ENCODE data around the gene FCF1. TPM values are rescaled to one million over a fixed set of nuclear protein-coding genes. Genes with fewer than 3 reads are reported as not detected.

Gene FCF1
- total and polyA plus RNA-seq, 9 of the 15 experiments (the other 6 are each of a cell fraction or from before 2014, with no cell fraction given), result 6.8 to 91.9 (median 40.0) TPM

DNA sequence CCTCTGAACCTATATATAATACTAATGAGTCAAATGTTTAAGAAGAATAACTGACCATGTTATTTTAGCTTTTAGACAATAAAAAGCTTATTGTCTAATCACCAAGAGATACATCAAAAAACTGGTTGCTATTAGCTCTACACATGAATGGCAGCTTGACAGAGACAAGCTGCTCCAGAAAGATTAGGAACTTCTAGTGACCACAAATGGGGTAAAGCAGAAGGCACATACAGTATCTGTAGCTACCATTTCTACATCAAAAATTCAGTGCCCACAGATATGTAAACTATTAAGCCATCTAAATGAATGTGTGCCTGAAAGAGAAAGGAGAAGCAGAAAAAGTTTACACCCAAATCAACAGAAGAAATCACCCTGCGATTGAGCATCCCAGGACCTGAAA lies 2.5 kb upstream of the FCF1 start (continued):
- TF ChIP-seq MCM7 (IDR thresholded peaks at IDR 0.05) (no peak), TCF7L2 (IDR thresholded peaks at IDR 0.05; ENCODE audit: low read depth, low read length) (no peak), NUFIP1 (IDR thresholded peaks at IDR 0.05; ENCODE audit: partially characterized antibody) (no peak), MYNN (IDR thresholded peaks at IDR 0.05) (no peak), MYNN (CRISPR knock-in tag; IDR thresholded peaks at IDR 0.05) (no peak), GABPA (tag; conservative IDR thresholded peaks at IDR 0.05; ENCODE audit: low read depth) (no peak), ZNF444 (CRISPR knock-in tag; IDR thresholded peaks at IDR 0.05) (no peak), ZC3H4 (CRISPR knock-in tag; IDR thresholded peaks at IDR 0.05; ENCODE audit: borderline replicate concordance) (no peak), PHB (CRISPR knock-in tag; IDR thresholded peaks at IDR 0.05) (no peak), CEBPB (tag; IDR thresholded peaks at IDR 0.05) (no peak), KLF16 (IDR thresholded peaks at IDR 0.05) (peak; percentile 56), PHF8 (IDR thresholded peaks at IDR 0.05; ENCODE audit: borderline replicate concordance, low read length) (no peak), CCNT2 (IDR thresholded peaks at IDR 0.05; ENCODE audit: borderline replicate concordance, extremely low read depth, insufficient read length, low read depth, low read length) (no peak), TAL1 (IDR thresholded peaks at IDR 0.05) (peak; percentile 88), DNMT1 (IDR thresholded peaks at IDR 0.05) (no peak)
- TF ChIP-seq, protein P1, sequence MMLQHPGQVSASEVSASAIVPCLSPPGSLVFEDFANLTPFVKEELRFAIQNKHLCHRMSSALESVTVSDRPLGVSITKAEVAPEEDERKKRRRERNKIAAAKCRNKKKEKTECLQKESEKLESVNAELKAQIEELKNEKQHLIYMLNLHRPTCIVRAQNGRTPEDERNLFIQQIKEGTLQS (IDR thresholded peaks at IDR 0.05), result no peak
- TF ChIP-seq, protein P1 (CRISPR knock-in tag; conservative IDR thresholded peaks at IDR 0.05), result no peak
- TF ChIP-seq, protein P2, sequence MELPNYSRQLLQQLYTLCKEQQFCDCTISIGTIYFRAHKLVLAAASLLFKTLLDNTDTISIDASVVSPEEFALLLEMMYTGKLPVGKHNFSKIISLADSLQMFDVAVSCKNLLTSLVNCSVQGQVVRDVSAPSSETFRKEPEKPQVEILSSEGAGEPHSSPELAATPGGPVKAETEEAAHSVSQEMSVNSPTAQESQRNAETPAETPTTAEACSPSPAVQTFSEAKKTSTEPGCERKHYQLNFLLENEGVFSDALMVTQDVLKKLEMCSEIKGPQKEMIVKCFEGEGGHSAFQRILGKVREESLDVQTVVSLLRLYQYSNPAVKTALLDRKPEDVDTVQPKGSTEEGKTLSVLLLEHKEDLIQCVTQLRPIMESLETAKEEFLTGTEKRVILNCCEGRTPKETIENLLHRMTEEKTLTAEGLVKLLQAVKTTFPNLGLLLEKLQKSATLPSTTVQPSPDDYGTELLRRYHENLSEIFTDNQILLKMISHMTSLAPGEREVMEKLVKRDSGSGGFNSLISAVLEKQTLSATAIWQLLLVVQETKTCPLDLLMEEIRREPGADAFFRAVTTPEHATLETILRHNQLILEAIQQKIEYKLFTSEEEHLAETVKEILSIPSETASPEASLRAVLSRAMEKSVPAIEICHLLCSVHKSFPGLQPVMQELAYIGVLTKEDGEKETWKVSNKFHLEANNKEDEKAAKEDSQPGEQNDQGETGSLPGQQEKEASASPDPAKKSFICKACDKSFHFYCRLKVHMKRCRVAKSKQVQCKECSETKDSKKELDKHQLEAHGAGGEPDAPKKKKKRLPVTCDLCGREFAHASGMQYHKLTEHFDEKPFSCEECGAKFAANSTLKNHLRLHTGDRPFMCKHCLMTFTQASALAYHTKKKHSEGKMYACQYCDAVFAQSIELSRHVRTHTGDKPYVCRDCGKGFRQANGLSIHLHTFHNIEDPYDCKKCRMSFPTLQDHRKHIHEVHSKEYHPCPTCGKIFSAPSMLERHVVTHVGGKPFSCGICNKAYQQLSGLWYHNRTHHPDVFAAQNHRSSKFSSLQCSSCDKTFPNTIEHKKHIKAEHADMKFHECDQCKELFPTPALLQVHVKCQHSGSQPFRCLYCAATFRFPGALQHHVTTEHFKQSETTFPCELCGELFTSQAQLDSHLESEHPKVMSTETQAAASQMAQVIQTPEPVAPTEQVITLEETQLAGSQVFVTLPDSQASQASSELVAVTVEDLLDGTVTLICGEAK (IDR thresholded peaks at IDR 0.05), result no peak
- TF ChIP-seq, protein P2 (CRISPR knock-in tag; IDR thresholded peaks at IDR 0.05), result no peak
- TF ChIP-seq, protein P3, sequence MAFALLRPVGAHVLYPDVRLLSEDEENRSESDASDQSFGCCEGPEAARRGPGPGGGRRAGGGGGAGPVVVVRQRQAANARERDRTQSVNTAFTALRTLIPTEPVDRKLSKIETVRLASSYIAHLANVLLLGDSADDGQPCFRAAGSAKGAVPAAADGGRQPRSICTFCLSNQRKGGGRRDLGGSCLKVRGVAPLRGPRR (CRISPR knock-in tag; IDR thresholded peaks at IDR 0.05), result no peak
- TF ChIP-seq, protein P4, sequence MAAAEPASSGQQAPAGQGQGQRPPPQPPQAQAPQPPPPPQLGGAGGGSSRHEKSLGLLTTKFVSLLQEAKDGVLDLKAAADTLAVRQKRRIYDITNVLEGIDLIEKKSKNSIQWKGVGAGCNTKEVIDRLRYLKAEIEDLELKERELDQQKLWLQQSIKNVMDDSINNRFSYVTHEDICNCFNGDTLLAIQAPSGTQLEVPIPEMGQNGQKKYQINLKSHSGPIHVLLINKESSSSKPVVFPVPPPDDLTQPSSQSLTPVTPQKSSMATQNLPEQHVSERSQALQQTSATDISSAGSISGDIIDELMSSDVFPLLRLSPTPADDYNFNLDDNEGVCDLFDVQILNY (CRISPR knock-in tag; IDR thresholded peaks at IDR 0.05), result no peak
